Tibial nerve (tissue), 4 donors: ENCODE data around the gene EFEMP2.

Source experiments
- EP300 ChIP-seq, 2 donors: sonication (generic); formaldehyde crosslinking; IDR thresholded peaks; one replicate each; pipeline ENCODE4 v1.6.1; 2017; ENCODE audit warnings: antibody characterized with exemption in 2 of 2, mild to moderate bottlenecking in 1 of 2
- TF ChIP-seq, protein P1 (sequence below), 5 experiments: fragments of 200-600 bp in 3 of 5; fragments of 450-650 bp in 2 of 5; sonication (generic) in 3 of 5; IDR thresholded peaks; one replicate each; pipeline ENCODE4 v1.5.1; 2016 to 2019; ENCODE audit warnings: antibody characterized with exemption in 5 of 5, mild to moderate bottlenecking in 3 of 5, moderate library complexity in 2 of 5

DNA sequence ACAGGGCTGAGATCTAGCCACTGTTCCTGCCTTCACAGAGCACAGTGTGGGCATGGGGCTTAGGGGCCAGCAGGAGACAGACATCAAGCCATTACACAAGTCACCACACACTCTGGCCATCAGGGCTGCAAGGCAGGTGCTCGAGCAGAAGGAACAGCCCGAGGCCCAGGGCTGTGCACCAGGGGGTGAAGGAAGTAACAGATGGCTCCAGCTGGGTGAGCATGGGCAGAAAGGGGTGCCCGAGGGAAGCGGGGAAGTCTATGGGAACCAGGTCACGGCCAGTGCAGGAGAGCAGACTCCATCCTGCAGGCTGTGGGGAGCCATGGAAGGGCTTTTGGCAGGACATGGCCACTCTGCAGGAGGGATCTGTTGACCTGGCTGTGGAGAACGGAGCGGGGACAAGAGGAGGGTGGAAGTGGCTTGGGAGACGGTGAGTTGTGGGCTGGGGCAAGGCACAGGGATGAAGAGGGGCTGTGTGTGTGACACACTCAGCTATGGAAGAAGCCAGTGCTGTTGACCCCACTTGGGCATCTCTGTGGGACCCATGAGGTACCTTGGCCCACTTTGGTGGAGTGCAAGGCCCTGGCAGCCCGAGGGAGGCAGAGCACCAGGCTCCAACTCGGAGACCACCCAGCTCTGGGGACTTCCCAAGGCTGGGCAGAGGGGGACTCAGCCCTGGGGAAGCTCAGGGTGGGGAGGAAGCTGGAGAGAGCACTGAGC is 42.7 kb upstream of the EFEMP2 start:
- TF ChIP-seq EP300 (IDR thresholded peaks at IDR 0.05), result no peak
- TF ChIP-seq, protein P1, sequence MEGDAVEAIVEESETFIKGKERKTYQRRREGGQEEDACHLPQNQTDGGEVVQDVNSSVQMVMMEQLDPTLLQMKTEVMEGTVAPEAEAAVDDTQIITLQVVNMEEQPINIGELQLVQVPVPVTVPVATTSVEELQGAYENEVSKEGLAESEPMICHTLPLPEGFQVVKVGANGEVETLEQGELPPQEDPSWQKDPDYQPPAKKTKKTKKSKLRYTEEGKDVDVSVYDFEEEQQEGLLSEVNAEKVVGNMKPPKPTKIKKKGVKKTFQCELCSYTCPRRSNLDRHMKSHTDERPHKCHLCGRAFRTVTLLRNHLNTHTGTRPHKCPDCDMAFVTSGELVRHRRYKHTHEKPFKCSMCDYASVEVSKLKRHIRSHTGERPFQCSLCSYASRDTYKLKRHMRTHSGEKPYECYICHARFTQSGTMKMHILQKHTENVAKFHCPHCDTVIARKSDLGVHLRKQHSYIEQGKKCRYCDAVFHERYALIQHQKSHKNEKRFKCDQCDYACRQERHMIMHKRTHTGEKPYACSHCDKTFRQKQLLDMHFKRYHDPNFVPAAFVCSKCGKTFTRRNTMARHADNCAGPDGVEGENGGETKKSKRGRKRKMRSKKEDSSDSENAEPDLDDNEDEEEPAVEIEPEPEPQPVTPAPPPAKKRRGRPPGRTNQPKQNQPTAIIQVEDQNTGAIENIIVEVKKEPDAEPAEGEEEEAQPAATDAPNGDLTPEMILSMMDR (IDR thresholded peaks at IDR 0.05), result no peak
